ENCODE data around the gene KCTD11. TPM values are rescaled to one million over a fixed set of nuclear protein-coding genes. Genes with fewer than 3 reads are reported as not detected.
A peak's percentile ranks its signal among the peaks of the same experiment; 100 is the strongest.

Gene KCTD11
- 2.4 and 3.8 TPM in 2 replicates for total RNA-seq

DNA sequence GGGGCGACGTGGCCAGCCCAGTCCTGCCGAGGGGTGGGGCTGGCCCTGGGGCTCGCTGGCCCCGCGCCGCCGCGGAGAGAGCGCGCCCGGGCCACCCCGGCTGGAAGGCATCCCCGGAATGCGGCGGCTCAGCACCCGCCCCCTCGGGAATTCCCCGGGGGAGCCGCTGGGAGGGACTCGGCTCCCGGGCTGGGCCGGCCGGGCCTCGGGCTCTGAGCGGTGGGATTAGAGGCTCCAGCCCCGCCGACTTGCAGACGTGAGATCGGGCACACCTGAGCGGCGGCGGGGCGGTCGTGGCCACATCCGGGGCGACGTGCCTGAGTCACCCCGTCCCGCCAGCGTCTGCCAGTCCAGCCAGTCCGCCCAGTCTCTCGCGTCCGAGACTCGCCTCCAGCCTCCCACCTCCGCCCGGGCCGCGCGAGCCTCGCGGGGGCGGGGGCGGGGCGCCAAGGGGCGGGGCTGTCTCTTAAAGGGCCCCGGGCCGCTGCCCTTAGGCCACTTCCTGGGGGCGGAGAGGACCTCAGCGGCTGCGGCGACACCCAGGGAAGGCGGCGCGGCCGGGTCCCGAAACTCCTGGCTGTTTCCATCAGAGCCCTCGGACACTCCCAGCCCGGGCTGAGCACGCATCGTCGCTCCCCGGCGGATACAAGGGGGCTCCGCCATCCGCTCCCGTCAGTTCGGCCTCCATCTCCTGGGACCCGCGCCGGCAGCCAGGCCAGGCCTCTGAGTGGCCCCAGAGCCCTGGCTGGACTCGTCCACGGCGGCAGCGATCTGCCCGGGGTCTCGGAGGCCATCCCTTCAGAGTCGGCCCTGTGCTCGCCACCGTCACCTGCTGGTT is at the start of gene KCTD11:
Gene KCTD11, plus strand, starts transcription at position 498 of the 838 bp plus-strand sequence.
- peak; percentile 72 to 75 for DNase-seq (ENCODE audit: low read depth in 2 of 2)

DNA sequence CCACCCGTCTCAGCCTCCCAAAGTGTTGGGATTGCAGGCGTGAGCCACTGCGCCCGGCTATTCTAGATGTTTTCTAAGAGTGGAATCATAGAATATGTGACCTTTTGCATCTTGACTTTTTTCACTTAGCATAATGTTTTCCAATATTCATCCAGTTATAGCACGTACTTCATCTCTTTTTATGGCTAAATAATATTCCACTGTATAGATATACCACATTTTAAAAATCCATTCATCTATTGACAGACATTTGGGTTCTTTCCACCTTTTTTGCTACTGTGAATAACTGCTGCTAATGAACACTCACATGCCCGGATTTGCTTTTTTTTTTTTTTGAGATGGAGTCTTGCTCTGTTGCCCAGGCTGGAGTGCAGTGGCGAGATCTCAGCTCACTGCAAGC is 47.8 kb upstream of the KCTD11 start:
- DNase-seq (ENCODE audit: low read depth in 2 of 2): no peak

DNA sequence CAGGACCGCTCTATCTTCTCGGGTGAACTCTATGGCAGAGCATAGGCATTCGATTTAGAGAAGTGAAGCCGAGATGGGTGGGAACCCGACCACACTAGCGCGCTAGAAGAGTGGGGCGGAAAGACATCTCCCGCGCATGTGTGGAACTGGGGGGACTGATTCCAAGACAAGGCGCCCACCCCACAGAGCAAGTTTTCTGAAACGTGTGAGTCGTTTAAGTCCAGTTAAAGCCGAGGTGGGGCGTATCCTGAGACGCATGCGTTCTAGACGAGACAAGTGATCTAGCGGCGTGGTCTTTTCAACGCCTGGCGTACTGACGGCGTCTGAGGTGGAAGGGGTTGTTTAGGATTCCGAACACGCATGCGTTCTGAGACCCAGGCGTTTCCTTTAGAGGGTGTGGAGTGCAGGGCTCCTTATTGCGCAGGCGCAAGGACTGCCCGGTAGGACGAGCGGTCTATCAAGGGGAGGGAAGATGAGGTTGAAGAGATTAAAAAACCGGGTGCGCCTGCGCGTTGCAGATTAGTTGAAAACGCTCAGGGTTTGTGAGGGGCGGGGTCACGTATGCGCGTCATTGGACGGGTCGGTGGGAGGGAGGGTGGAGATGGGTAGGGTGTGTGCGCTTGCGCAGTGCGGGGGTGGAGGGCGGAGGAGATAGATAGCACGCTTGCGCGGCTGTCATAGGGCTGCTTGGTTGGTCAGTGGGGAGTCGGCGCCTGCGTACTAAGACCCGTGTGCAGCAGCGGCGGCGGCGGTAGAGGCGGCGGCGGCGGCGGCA is 44.9 kb upstream of the KCTD11 start, which contains the start of gene EIF5A:
Gene EIF5A, plus strand, starts transcription at position 718 of the 775 bp plus-strand sequence. CDS start 2,008 bp downstream, outside the sequence.
- peak; percentile 100 for DNase-seq (ENCODE audit: low read depth in 2 of 2)

DNA sequence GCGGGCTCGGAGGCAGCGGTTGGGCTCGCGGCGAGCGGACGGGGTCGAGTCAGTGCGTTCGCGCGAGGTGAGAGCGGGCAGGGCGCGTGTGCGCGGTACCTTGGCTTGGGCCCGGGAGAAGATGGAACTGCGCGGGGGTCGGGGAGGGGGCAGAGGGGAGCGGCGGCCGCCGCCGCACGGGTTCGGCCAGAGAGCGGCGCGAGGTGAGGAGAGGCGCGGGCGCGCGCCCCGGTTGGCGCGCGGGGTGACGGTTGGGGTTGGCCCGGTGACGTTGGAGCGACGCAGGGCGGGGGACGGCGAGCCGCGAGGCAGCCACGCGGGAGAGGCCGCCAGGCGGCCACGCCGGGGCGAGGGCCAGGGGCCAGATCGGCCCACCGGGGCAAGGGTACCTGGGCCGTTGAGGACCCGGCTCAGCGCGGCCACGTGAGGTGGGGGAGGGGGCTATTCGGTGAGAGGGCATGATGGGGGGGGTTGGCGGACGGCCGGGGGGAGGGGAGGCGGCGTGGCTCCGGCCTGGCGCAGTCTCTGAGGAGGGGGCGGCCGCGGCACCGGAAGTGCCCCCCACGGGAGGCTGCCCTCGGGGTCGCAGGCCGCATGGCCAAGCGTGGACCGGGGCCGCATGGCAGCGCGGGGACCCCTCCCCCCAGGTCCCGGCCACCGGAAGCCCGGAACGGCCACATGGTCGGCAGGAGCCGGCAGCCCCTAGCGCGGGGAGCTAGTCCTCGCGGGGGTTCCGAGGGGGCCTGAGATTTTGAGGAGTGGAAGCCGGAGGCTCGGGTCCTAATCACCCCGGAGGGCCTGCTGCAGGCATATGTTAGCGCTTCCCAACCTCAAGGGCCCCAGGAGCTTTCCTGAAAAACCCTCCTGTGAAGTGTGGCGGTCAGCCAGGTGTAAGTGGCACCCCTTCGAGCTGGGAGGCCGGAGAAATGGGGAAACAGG is 44.0 kb upstream of the KCTD11 start:
- peak; percentile 48 to 55 for DNase-seq (ENCODE audit: low read depth in 2 of 2)

DNA sequence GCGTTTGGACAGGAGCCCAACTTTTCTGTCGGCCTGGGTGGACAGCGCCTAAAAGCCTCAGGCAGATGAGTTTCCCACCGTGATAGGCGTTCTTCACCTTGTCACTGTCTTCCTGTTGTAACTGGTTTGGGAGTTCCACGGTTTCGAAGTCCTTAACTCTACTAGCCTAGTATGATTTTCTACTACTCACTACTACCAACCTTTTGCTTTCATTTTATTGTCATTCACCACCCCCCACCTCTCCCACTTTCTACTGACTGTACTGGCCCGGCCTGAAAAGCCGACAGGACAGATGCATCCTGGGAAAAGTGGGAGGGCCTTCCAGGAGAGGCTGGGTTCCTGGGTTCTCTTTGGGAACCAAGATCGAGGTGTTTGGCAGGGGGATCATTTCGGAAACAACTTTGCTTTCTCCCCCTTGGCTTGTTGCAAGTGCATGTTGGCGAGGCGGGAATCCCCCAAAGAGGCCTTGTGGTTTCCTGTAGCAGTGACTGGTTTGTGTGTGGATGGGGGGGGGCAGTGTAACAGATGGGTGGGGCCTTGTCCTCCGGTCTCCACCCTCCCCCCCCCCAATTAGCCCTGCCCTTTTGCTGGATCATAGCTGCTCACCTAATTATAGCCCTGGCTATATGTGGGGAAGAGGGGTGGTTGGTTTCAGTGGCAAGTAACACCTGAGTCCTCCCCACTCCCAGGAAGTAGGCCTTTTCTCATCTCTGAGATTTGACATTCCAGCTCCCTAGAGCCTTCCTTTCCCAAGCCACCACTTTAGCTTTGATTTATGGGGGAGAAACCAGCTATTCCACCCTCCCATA is 43.1 kb upstream of the KCTD11 start:
- DNase-seq (ENCODE audit: low read depth in 2 of 2): peak; percentile 83 to 86

DNA sequence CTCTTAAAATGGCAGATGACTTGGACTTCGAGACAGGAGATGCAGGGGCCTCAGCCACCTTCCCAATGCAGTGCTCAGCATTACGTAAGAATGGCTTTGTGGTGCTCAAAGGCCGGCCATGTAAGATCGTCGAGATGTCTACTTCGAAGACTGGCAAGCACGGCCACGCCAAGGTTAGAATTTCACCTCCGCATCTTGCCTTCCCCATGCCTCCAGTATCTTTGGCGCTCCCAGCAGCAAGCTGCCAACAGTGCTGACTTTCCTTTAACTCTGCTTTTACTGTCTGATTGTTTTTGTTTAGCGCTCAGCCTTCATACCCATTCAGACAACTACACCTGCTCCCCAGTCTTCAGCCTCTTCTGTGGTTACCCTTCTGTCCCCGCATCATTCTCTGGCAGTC is 42.3 kb upstream of the KCTD11 start:
- no peak for DNase-seq (ENCODE audit: low read depth in 2 of 2)

DNA sequence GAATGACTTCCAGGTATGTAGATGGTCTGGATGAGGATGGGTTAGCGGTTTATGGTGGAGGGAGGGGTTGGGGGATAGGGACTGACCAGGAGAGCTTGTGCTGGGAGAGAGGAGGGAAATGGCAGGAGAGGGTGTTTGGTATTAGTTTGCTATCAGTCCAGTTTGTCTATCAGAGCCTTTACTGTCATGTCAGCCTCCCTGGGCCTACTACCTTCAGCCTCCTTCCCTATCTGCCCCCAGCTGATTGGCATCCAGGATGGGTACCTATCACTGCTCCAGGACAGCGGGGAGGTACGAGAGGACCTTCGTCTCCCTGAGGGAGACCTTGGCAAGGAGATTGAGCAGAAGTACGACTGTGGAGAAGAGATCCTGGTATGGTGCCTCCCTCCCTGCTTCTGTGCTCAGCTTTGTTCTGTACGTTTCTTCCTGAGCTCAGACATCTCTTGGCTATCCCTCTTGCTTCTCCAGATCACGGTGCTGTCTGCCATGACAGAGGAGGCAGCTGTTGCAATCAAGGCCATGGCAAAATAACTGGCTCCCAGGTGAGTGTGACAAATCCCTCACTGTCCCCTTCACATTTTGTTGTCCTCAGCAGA is 40.8 kb upstream of the KCTD11 start:
- no peak for DNase-seq (ENCODE audit: low read depth in 2 of 2)

DNA sequence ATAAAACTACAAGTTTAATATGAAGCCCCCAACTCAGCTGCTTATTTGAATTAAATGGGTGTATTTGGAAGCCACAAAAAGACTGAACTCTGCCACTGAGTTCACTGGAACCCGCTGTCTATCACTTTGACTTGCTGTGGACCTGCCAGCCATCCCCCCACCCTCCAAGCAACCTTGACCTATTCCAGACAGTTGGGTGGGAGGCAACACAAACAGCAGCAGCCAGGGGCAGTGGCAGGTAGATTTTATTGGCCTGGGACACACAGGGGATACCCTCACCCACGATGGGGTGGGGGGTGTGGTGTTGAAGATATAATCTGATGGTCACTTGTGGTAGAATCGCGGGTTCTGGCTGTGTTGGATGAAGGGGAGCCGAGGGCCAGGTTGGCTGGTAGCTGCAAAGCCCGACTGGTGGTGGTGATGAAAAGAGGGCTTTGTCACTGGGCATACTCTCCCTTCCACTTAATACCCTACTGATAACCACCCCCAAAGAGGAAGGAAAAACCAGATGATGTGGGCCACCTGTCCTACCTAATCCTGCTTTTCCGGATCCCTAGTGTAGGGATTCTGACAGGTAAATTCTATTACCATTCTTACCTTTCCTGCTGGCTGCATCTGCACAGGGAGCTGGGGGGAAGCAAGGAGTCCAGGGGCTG is 39.4 kb upstream of the KCTD11 start:
- no peak for DNase-seq (ENCODE audit: low read depth in 2 of 2)

DNA sequence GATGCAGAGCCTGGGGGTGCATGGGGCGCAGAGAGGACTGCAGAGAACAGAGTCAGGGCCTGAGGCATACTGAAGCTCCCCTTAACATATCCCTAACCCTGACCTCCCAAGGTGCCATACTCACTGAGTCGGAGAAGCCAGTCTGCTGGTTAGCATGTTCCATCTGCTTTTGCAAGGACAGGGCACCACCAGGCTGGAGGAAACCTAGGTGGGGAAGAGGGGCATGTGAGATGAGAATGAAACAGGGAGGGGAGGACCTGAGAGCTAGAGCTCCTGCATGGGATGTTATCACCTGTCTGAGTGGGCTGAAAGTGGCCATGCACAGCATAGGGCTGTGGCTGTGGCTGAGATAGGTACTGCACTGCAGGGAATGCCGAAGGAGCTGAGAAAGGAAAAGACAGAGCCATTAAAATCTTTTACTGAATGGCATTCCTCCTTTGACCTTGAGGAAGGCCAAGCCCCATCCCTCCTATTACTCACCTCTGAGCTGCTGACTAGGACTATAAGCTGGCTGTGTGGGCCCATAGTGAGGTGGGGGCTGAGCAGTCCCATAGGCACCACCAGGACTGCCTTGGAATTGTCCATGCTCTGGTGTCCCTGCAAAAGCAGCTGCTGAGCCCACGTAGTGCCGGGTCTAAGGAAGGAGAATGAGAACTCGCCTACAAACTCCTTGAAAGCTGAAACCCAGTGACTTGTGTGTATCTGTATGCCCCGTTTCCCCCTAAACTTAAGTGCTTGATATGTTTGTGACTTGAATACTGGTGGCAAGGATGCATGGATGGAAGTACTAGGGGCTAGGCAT is 38.7 kb upstream of the KCTD11 start:
- no peak for DNase-seq (ENCODE audit: low read depth in 2 of 2)

DNA sequence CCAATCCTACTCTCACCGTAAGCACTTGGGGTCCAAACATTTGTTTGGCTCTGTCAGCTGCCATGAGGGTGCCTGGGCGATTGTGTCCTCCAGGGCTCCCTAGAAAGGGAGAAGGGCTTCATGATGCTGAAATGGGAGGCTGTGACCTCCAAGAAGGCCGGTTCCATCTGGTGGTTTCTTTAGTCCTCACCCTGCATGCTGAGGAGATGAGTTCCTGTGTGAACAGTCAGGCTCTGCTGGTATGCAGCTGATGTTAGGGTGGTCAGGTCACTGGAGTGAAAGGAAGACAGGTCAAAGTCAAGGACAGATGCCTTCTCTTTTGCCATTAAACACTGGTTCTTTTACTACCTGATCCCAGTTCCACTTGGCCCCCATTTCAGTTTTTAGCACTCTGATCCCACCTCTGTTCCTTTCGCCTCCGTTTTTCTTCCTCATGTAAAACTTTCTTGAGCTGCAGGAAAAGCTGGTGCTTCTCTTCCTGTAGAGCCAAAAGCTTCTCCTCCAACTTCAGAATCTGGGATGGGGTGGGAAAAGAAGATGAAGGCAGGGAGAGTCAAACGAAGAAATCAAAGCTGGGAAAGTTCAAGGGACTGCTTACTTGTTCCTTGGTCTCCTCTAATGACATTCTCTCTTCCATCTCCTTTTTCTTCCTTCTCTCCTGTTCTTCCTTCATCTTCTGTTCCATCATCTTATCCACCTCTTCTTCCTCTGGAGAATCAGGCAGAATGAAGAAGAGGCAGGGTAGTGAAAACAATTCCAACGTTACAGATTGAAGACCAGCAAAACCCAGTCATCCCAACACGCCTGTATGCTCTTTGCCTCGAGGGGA is 37.9 kb upstream of the KCTD11 start:
- DNase-seq (ENCODE audit: low read depth in 2 of 2): no peak

DNA sequence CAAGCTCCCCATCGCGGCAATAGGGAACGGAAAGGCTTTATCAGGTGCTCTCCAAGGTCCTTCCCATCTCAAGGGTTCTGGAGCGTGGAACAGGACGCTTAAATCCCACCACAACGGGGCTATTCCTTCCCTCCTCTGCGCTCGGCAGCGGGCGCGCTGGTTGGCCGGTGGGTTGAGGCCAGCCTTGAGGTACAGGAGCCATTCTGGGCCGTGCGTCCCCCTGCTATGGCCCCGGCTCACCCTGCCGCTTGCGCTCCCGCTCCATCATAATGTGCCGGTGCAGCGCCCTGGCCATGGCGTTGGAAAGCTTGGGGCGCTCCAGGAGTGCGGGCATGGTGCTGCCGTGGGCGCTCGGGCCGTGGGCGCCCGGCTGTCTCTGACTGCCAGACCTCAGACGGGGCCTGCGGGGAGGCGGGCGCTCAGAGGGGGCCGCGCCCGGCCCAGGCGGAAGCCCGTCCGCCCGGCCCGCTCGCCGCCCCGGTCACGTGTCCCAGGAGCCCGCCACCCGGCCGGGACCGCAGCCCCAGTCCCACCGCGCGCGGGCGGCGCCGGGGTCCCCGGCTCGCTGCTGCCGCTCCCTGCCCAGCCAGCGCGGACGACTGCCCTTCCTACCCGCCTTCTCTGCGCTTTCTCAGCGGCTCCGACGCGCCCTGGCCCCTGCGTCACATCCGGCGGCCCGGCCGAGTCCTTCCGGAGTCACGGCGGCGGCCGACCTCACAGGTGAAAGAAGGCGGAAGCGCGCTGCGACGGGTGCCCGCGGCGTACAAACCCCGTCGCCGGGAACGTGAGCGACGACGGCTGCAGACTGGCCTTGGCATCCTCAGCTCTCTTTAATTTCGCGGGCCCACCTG is 37.0 kb upstream of the KCTD11 start, which contains the start of gene GPS2:
Gene GPS2, minus strand, starts transcription at position 642 of the 851 bp plus-strand sequence. Its CDS starts 308 bp downstream, at position 334.
- DNase-seq (ENCODE audit: low read depth in 2 of 2): peak; percentile 85 to 91

DNA sequence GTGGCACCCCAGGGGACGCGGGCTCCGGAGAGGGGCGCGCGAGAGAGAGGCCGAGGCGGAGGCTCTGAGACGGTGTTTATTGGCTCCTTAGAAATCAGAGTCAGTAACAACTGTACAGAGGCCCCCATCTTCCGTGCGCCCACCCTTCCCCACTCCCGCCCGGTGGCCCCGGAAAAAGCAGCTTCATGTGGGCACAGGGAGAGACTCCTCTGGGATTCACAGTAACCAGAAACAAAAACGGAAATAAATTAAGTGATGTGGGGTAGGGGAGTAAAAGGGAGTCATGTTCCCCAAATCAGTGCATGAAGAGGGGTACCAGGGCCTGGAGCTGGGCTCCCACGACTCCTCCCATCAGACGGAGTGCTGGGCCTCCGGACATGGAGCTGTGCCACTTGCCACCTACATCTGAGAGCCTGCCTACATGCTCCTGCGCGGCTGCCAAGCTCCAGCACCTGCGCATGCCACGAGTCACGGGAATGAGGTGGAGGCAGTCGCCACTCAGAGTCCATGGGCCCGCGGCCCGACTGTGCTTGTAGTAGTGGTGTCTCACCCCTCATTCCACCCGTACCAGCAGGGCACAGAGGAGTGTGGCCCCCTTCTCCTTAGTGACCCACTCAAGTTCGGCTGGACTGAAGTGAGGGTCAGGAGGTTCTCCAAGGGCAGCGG is 36.3 kb upstream of the KCTD11 start:
- no peak for DNase-seq (ENCODE audit: low read depth in 2 of 2)

DNA sequence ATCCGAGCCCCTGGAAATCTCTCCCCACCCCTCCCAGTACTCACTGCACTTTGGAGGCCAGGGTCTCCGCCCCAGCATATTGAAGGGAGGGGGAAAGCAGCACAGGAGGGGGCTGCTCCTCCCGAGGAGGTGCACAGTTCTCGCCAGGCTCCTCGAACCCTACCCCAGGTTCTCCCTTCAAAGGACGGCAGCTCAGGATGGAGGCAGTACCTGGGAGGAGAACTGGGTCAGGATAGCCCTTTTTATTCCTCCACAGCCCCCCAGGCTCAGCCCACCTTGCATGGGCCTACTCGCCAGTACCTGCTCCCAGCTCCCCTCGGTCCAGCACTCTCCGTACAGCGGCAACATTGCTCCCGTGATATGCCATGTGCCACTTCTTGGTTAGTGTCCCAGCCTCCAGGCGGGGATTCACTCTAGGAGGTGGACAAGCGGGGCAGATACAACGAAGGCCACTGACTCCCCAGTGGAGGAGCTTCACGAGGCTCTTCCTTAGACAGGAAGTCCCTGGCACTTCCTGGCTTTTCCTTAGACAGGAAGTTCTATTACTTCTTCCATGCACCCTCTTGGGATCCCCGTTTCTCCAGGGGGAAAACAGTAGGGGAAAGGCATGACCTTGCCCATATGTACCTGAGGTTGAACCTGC is 34.7 kb upstream of the KCTD11 start:
- no peak for DNase-seq (ENCODE audit: low read depth in 2 of 2)

DNA sequence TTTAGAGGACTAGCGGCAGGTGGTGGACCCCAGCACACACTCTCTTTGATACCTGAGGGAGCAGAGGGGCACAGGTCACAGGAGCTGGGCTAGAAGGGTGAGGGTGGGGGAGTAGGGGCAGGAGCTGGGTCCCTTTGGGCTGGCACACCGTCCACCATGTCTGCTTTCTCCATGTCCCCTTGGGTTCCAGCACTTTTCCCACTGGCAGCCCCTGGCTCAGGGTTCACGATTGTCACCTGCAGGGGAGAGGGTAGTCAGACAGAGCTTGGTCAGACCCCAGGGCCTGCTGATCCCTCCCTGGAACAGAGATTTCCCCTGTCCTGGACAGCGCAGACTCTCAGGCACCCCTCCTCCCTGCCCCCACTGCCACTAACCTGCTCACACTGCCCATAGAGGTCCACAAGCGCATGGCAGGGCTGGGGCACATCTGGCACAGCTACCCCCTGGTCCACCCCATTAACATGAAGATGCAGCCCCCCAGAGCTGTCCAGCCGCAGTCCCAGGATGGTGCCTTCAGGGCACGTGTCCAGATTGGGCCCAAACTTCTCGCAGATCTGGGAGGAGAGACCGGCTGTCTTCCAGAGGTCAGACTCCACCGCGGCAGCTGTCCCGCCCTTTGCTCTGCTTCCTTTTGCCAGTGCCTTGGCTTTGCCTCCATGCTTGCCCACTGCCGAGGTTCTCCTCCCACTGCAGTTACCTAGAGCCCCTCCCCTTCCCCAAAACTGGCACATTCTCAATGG is 33.7 kb upstream of the KCTD11 start:
- DNase-seq (ENCODE audit: low read depth in 2 of 2): no peak

DNA sequence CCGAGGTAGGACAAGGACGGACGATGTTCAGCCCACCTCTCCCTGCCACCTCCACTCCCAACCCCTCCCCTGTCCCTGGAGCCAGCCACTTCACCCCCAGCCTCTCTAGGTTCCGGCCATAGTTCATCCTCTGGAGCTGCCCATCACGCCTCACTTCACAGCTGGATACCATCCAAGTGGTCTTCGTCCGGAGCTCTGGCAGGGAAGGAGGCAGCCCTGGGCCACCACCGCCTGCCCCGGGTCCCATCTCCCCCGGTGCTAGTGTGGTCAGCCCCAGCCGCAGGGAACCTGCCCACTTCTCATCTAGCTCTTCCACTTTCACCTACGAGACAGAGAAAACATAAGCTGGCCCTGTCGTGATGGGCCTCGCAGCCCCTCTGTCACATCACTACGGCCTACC is 30.5 kb upstream of the KCTD11 start:
- no peak for DNase-seq (ENCODE audit: low read depth in 2 of 2)
